ENCODE results near the gene PROS1.

- TF ChIP-seq CTCF (IDR thresholded peaks at IDR 0.05 in 8 of 11, conservative IDR thresholded peaks at IDR 0.05 in 3 of 11) = no peak
- no peak for TF ChIP-seq POLR2A (IDR thresholded peaks at IDR 0.05)
Observed at GRCh38 chr3:93934366-93935046, 39.2 kb downstream of the PROS1 start.
